ENCODE measurements around the gene POSTN.
A peak's percentile ranks its signal among the peaks of the same experiment; 100 is the strongest.

Gene POSTN, protein sequence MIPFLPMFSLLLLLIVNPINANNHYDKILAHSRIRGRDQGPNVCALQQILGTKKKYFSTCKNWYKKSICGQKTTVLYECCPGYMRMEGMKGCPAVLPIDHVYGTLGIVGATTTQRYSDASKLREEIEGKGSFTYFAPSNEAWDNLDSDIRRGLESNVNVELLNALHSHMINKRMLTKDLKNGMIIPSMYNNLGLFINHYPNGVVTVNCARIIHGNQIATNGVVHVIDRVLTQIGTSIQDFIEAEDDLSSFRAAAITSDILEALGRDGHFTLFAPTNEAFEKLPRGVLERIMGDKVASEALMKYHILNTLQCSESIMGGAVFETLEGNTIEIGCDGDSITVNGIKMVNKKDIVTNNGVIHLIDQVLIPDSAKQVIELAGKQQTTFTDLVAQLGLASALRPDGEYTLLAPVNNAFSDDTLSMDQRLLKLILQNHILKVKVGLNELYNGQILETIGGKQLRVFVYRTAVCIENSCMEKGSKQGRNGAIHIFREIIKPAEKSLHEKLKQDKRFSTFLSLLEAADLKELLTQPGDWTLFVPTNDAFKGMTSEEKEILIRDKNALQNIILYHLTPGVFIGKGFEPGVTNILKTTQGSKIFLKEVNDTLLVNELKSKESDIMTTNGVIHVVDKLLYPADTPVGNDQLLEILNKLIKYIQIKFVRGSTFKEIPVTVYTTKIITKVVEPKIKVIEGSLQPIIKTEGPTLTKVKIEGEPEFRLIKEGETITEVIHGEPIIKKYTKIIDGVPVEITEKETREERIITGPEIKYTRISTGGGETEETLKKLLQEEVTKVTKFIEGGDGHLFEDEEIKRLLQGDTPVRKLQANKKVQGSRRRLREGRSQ

DNA sequence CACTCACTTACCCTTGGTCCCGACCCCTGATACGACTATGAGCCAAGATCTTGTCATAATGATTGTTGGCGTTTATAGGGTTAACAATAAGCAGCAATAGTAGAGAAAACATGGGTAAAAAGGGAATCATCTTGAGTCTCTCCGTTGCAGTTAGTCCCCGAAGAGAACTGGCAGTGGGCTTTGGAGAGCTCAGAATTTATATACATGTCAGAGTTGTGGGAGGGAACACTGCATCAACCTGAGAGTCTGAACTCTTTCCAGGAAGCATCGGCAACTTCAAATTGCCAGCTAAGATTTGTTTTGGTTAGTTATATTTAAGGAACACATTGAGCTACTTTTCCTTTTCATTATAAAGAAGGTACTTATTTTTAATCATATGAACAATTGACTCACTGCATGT lies at the start of gene POSTN:
TSS of gene POSTN (minus strand) at position 172 of the 400 bp plus-strand sequence. CDS start at position 130, 42 bp downstream.
- DNase-seq = no peak

DNA sequence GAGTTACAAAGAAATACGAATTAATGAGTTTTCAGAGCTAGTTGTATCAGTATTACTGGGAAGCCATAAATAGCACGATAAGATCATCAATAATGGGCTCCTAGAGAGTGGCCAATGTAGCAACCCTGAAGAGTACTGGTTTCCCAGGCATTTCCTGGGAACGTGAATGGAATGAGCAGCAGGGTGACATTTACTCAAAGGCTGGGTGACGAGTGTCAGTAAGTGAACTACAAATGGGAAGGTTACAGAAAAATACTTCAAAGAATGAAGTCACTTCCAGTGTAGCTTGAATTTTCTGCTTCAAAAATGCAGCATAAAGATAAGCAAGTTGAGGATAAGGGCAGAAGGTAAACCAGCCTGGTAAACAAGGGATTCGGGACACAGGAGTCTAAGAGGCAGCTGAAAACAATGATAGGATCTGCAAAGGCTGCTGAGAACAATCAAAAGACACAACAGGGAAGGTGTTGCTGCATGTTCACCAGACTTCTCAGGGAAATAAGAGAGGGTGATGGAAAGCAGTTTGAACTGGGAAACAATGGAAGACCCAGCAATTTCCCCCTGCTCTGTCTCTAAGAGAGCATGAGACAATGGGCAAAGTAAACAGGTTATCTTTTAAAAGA lies 48.6 kb upstream of the POSTN start:
- no peak for DNase-seq

DNA sequence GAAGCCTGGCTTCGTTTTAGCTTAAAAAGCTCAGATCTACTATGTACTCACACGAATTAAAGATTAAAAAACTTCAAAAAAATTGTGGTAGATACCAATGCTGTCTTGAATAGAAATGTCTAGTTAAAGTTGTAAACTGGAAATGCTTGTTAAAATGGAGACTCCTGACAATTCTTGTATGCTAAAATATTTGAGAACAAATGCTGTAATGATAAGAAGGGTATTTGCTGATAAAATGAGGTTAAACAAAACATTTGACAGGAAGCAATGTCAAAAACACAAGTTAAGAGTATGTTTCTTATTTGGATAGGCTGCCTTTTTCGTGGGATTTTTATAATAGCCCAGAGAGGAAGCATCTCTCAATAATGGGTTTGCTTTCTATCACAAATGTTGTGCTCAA lies 48.0 kb upstream of the POSTN start:
- no peak for DNase-seq

DNA sequence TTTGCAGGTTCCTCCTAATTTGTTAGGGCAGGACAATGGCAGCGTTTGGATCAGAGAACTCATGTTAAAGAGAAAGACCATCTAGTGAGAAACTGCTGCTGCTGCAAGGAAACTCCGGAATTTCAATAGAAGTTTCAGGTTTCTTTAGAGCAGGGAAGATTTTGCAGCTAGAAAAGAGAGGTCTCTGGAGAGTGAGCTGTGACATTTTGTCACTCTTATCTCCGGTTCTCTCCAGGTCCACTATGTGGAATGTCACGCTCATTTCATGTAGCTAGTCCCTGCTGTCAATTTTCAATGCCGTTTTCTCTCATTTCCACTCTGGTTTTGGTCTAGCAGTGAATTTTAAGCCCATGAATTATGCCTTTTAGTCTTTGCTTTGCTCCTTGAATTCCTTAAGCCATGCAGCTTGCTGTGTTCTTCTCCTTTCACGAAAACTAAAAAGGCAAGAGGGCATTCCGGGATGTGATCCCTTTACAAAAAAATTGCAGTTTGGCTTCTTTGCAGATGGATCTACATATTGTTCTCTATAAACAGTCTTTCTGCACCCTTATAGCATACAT lies 46.7 kb upstream of the POSTN start:
- DNase-seq = no peak

DNA sequence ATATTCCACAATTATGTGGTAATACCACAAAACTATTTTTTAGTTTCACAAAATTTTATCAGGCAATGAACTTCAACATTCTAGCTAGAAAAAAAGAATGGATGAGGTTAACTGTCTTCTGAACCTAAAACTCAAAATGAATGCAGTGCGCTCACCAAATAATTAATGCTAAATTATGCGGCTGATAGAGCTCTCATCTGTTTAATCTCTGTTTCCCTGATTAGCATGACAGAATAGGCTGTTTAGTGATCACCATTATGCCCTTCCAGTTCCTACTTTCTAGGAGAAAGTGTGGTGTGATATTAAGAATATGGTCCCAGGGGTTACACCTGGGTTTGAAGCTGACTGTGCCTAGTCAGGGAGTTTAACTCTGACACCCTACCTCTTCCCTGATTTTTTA lies 42.8 kb upstream of the POSTN start:
- DNase-seq = no peak

DNA sequence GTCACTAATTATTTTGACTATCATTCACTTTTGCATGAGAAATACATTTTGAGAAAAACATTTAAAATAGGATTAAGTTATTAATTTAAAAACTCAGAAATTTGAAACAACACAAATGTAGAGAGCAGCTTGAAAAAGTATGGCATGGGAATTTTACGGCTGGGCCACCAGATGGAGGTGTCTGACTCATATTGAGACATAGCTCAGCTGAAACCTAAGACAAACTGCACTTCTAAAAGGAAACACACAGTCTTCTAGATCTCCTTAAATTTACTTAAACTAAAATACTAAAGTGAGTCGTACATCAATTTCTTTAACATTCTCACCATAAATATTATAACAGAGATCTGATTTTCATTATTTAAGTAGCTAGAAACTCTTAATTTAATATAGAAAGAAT lies 41.9 kb upstream of the POSTN start:
- DNase-seq = no peak

DNA sequence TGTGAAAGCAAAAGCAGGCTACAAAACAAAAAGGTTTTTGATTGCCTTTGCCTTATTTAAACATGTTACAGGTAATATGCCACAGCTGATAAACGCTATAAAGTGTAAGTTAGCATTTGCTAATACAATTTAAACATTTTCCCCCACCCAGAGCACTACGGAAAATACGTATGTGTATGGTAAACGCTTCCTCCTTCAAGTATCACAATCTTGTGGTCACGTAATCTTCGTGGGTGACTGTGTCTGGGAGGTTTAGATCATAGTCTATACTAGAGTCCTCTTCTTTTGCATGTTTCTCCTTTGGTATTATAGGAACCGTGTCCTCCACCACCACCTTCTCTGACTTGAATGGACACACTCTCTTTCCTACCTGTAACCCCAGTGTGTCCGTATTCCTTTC lies 38.1 kb upstream of the POSTN start:
- no peak for DNase-seq

DNA sequence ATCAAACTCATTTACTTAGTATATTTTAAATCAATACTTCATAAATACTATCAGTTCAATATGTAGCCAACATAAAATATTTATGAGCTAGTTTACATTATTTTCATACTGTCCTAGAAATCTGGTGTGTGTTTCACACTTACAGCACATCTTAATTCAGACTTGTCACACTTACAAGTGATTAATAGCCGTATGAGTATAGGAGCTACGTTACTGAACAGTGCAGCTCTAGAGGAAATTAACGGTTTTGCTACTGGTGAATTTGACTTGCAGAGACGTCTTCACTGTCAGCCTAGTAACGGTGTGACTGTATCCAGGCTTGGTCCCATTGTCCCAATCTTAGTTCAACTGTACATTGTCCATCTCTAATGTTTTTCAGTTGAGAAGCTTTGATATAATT lies 33.7 kb upstream of the POSTN start:
- no peak for DNase-seq

DNA sequence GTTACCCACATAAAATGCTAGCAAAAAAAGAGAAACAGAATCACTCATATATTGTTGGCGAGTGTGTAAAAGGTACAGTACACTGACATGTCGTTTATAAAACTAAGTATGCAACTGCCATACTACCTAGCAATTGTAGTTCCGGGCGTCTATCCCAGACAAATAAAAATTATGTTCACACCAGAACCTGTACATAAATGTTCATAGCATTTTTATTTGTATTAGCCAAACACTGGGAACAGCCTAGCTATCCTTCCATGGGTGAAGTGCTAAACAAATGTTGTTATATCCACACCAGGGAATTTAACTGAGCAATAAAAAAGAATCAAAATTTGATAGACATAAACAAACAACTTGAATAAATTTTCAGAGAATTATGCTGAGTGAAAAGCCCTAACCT lies 28.9 kb upstream of the POSTN start:
- peak; percentile 38 for DNase-seq

DNA sequence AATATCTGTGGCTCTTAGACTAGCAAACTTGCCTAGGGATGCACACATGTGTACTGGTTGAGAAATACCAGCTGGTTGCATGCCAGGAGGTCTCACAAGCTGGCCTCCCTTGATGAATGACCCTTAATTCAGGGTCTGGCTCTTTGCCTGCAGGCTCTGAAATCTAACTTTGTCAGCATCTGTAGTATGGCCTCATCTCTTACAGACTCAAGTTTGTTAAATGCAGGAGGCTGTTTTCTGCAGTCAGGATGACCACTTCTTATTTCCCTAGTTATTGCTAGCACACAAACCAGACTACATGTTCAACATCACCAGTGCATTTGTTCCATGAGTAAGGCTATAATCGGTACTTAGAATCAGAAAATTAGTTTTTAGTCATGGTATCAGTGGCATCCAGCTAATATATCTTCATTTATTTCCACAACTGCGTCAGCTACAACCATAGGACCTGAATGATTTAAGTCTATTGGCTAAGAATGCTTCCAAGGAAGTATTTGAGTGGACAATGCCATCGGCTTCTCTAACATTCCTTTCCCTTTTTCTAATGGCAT lies 23.3 kb upstream of the POSTN start:
- no peak for DNase-seq

DNA sequence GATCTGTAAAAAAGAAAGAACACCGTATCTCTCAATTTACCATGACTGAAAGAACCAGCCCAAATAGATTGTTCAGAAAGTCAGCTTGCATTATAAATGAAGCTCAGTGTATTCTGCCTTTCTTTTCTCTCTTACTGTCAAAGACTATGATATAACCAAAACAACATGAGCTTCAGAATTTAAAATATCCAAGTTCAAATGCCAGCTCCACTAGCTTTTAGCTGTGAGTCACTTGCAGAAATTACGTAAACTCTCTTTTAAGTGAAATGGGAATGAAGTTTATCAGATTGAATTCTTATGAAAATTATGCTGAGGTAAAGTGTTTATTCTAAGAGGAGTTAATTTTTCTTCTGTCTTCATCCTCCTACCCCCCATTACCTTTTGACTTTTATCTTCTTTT lies 20.0 kb upstream of the POSTN start:
- DNase-seq = no peak

DNA sequence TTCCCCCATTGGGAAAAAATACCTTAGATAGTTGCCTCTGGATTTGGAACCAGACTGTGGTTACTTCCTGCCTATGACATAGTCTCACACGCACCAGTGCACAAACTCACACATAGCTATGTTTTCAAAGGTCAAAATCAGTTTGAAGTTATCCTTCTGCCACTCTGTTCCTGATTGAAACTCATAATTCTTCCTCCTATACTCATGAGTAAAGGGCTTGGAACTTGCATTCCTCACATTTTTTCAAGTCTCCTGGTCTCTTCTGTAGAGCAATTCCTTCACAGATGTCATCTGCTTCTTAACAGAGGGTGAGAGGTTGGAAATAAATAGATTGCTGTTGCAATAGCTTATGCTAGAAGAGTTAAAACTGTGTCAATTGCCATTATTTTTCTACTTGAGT lies 18.6 kb upstream of the POSTN start:
- DNase-seq = no peak

DNA sequence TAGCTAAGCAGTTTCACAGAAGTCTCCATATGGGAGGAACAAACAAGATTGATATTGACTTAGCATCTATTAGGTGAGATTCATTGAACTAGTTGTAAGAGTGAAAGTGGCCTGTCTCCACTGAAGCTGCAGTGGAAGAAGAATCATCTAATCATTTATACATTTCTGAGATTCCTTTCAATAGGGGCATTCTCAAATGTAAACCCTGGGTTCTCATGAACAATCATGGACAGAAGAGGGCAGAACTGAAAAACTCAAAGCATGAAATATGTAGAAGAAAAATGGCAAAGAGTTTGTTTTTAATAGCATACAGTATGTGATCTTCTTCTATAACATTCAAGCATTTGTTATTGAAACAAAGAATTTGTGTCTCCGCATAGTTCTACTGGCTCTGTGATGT lies 17.6 kb upstream of the POSTN start:
- no peak for DNase-seq

DNA sequence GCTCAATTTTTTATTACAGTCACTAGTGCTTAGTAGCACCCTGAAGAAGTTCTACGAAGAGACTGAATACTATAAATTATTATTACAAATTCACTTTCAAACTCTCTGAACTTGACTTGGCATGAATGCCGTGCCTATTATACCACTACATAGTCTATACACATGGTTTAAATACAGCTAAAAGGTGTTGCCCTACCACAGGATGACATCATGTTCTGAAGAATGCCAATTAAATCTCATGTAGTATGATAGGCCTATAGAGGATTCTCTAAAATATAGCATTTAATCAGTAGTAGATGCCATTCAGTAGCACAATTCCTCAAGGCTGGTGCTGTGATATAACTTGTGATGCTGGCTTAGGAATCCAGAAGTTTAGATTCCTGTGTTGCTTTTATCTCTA lies 16.7 kb upstream of the POSTN start:
- DNase-seq = no peak

DNA sequence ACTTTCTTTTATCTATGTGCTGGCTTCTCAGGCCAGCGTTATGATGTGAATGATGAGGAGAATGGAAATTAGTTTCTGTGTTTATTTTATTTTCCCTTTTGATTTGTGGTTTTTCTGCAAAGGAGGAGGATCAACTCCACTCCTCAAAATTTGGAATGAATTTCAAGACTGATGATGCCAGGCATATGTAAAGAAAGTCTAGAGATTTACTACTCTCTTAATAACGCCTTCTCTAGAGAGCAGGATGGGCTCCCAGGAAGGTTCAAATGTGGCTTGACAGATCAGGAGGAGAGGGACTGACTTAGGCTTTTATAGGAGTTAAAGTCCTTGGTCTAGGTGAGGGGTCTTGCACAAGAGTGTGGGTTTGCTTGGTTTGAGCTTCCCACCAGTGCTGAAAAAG lies 15.1 kb upstream of the POSTN start:
- no peak for DNase-seq

DNA sequence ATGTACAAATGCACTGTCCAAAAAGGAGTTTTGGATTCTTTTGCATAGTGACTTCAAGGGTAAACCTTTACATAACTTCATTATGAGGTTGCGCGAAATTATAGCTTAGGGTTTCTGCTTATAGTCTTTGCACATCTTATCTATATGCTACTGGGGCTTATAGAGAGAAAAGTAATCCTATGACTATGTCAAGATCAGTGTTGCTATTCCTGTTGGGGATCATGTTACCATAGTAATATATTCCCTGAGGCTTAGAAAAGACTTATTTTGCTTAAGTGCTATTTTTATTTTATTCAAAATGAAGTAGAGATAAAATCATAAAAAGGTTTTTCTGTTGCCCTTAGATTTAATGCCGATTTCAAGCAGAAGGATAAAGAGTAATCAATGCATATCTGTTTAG lies 14.7 kb upstream of the POSTN start:
- DNase-seq = no peak

DNA sequence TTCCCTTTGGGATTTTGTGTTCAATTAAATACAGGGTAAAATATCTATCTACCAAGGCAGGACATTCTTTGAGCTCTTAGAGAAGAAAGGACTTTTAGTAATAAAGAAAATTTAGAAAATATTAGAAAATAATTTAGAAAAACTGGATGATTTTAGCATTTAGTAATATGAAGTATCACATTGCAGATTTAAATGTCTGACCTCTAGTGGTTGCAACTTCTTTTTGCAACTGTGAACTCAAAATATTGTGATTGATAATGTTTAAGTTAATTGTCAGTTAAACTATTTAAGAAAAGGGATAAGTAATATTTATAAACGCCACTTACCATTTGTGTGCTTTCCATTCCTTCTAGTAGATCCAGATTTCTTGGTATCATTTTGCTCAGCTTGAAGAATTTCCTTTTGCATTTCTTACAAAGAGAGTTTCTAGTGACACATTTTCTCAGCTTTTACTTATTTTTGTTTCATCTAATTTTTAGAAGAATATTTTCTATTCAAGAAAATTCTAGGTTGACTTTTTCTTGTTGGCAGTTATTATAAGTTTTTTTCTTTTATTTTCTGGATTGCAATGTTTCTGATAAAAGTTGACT lies 10.3 kb upstream of the POSTN start:
- no peak for DNase-seq

DNA sequence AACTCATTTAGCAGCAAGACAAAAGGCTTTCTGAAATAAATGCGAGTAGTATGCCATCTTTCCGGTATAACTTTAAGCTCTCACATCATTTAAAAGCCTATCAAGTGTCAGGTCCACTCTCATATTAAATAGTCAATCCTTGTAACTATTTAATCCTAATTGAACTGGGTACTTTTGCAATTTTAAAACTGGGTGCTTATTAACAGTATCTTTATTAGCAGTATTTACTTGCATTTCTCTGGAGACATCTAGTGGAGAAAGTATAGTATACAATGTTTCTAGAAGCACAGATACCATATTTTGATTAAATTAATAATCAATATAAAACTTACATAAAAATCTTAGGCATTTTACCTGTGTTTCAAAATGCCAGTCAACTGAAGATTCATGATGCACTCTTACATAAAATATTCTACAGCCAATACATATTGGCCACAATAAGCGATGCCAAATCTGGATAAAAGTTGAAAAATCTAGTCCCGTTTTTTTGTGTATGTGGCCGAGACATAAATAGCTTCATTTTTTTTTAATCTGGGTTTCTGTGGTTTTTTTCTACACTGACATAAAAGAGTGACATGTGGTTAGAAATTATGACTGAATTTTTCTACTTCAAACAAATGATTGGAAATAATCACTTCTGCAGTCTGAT lies 4.3 kb upstream of the POSTN start:
- DNase-seq = peak; percentile 2

DNA sequence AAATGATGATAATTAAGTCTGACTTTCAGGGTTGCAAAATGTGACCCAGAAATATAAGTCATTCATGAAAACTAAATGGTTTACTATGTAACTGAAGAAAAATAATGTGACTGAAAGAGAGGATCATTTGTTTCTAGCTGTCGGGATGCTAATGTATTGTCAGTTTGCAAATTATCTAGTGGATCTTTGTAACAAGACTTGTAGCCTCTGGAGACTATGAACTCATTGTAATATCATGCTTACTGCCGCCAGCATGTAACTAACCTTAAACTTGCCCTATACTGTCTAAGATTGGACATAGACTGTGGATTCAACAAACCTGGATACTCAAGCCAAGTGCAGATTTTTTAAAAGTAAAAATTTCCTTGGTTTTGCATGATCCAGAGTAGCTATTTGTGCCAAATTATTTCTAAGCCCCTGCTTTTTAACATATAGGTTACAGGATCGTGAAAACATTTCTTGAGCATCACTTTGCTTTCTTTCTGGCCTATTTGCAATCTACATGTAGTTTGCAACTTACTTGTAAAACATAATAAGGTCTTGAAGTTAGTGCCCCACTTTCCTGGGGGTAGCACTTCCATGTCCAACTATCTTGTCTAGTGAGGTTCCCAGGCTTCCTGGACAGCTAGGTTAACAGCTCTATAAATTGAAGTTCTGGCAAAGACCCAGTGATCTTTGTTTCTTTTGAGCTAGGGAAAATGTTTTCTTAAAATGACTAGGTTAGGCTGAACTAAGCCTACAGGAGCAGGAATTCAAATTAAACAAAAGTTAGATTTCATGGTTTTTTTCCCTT lies 3.3 kb upstream of the POSTN start:
- no peak for DNase-seq

DNA sequence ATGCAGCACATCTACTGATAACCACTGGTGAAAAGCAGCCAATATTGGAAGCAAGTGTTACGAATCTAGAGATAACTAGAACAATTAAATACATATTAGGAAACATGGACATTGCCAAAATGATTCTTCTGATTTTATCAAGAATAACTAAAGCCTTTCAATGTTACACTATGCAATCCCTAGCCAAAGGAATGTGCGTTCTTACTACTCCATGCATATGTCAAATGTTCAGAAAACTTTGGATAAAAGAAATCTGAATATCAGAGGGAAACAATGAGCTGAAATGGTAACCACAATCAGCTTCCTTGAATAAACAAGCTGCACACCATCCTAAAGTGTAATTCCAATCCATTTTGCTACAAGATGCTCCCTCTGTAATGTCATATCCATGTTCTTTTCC lies 951 bp upstream of the POSTN start:
- no peak for DNase-seq

DNA sequence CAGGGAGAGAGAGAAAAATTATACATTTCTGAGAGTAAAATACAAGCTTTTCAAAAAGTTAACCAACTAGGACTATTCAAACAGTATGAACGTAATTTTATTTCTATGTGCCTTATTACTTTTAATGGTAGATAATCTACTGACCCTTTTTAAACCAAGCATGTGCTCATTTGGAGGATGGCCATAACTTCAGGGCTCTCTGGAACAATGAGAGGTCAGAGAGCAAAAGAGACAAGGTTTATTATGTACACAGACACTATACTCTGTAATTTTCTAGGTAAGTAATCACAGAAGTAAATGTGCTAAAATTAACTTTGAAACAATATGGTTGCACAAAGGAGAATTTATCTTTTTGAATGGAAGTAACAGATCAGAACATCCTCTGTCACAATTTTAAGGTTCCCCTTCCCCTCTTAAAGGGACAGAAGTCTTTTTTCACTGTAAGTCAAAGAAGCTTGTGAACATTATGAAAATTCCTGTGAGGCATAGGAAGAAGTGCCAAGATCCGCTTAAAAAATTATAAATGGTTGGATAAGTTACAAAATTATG lies 1.0 kb downstream of the POSTN start:
- no peak for DNase-seq

Data from NCI-H1105 (cell line).